Mucosa of rectum (tissue), 2 donors: ENCODE data around the gene FAM53B.

Experiments used
- H3K27ac ChIP-seq, 2 donors: one replicate each; pipeline ENCODE4 v1.7.0; 2013; ENCODE audit warnings: inconsistent platforms in 2 of 2, low read depth in 2 of 2, low read length in 2 of 2
- H3K27me3 ChIP-seq, 2 donors: one replicate each; pipeline ENCODE4 v1.7.0; 2013; ENCODE audit warnings: low read length in 2 of 2; ENCODE audit not compliant: control insufficient read depth in 2 of 2, insufficient read depth in 2 of 2
- H3K36me3 ChIP-seq, 2 donors: one replicate each; pipeline ENCODE4 v1.7.0; 2013; ENCODE audit warnings: low read length in 2 of 2; ENCODE audit not compliant: control insufficient read depth in 2 of 2, insufficient read depth in 2 of 2
- H3K4me1 ChIP-seq, 2 donors: one replicate each; pipeline ENCODE4 v1.7.0; 2013; ENCODE audit warnings: low read length in 2 of 2, mild to moderate bottlenecking in 1 of 2; ENCODE audit not compliant: control insufficient read depth in 2 of 2, insufficient read depth in 2 of 2
- H3K4me3 ChIP-seq, 2 donors: one replicate each; pipeline ENCODE4 v1.7.0; 2013; ENCODE audit warnings: low read length in 2 of 2
- H3K9ac ChIP-seq, 2 donors: one replicate each; pipeline ENCODE4 v1.7.0; 2013; ENCODE audit warnings: low read length in 2 of 2, low read depth in 1 of 2, mild to moderate bottlenecking in 1 of 2
- H3K9me3 ChIP-seq, 2 donors: one replicate each; pipeline ENCODE4 v1.7.0; 2013; ENCODE audit warnings: low read length in 2 of 2; ENCODE audit not compliant: control insufficient read depth in 2 of 2
- donor health status: healthy.
- donor health status: Normal muscosa, but diverticular disease.

The FAM53B gene

GRCh38 chr10:124691002-124691401 lies 53.2 kb downstream of the FAM53B start:
- no peaks in the 10 kb centered on the region for H3K27me3 ChIP-seq
- no peak overlapping the region for H3K27ac ChIP-seq
- no peak overlapping the region for H3K9ac ChIP-seq
- H3K36me3 ChIP-seq, result peaks cover 33 to 46% of the 10 kb centered on the region in 2 donors
- no peaks in the 10 kb centered on the region for H3K9me3 ChIP-seq
- H3K4me3 ChIP-seq, result no peak overlapping the region
- peaks cover 5 to 6% of the 10 kb centered on the region in 2 donors for H3K4me1 ChIP-seq

- Histone ChIP-seq H3K4me1 (peaks cover 3 to 6% of the 10 kb centered on the region in 2 donors), H3K27me3 (no peaks in the 10 kb centered on the region), H3K27ac (no peak overlapping the region), H3K36me3 (peaks cover 29 to 36% of the 10 kb centered on the region in 2 donors), H3K9me3 (no peaks in the 10 kb centered on the region), H3K9ac (no peak overlapping the region), H3K4me3 (no peak overlapping the region)
Measured at GRCh38 chr10:124689911-124690498, 54.2 kb downstream of the FAM53B start.

- Histone ChIP-seq H3K4me3 (no peak overlapping the region), H3K4me1 (peaks cover 3 to 6% of the 10 kb centered on the region in 2 donors), H3K27me3 (no peaks in the 10 kb centered on the region), H3K27ac (no peak overlapping the region), H3K9me3 (no peaks in the 10 kb centered on the region), H3K9ac (no peak overlapping the region), H3K36me3 (peaks cover 25 to 28% of the 10 kb centered on the region in 2 donors)
Measured at GRCh38 chr10:124688889-124689670, 55.1 kb downstream of the FAM53B start.

GRCh38 chr10:124688386-124688785 lies 55.8 kb downstream of the FAM53B start:
- H3K9me3 ChIP-seq, result no peaks in the 10 kb centered on the region
- no peak overlapping the region for H3K9ac ChIP-seq
- H3K36me3 ChIP-seq, result peaks cover 25% of the 10 kb centered on the region in 2 donors
- H3K27me3 ChIP-seq, result no peaks in the 10 kb centered on the region
- no peak overlapping the region for H3K27ac ChIP-seq
- no peak overlapping the region for H3K4me3 ChIP-seq
- peaks cover 3 to 11% of the 10 kb centered on the region in 2 donors for H3K4me1 ChIP-seq

- Histone ChIP-seq H3K4me3 (no peak overlapping the region), H3K9ac (no peak overlapping the region), H3K4me1 (peaks cover 3 to 12% of the 10 kb centered on the region in 2 donors)
Measured at GRCh38 chr10:124686707-124687376, 57.3 kb downstream of the FAM53B start.

GRCh38 chr10:124685261-124685660 lies 58.9 kb downstream of the FAM53B start:
- Histone ChIP-seq H3K27ac (peak overlapping the region in 1 of 2 donors; percentile 0), H3K4me3 (no peak overlapping the region), H3K36me3 (peaks cover 38 to 45% of the 10 kb centered on the region in 2 donors), H3K9me3 (no peaks in the 10 kb centered on the region), H3K27me3 (no peaks in the 10 kb centered on the region), H3K4me1 (peaks cover 3 to 18% of the 10 kb centered on the region in 2 donors), H3K9ac (no peak overlapping the region)

More at GRCh38 chr10:124686707-124687376, 57.3 kb downstream of the FAM53B start:
- Histone ChIP-seq H3K9me3 (no peaks in the 10 kb centered on the region), H3K27ac (peak overlapping the region; percentile 48 to 59), H3K36me3 (peaks cover 29 to 30% of the 10 kb centered on the region in 2 donors), H3K27me3 (no peaks in the 10 kb centered on the region)

GRCh38 chr10:124683814-124684213 lies 60.4 kb downstream of the FAM53B start:
- no peaks in the 10 kb centered on the region for H3K9me3 ChIP-seq
- H3K4me1 ChIP-seq, result peaks cover 3 to 18% of the 10 kb centered on the region in 2 donors
- H3K27ac ChIP-seq, result peak overlapping the region; percentile 5 to 25
- no peaks in the 10 kb centered on the region for H3K27me3 ChIP-seq
- no peak overlapping the region for H3K4me3 ChIP-seq
- H3K36me3 ChIP-seq, result peaks cover 37 to 44% of the 10 kb centered on the region in 2 donors
- no peak overlapping the region for H3K9ac ChIP-seq

- Histone ChIP-seq H3K27ac (no peak overlapping the region), H3K4me1 (peaks cover 19 to 30% of the 10 kb centered on the region in 2 donors), H3K9ac (no peak overlapping the region)
Measured at GRCh38 chr10:124681626-124682552, 62.3 kb downstream of the FAM53B start.

GRCh38 chr10:124681091-124681490 lies 63.1 kb downstream of the FAM53B start:
- H3K27me3 ChIP-seq, result no peaks in the 10 kb centered on the region
- no peaks in the 10 kb centered on the region for H3K9me3 ChIP-seq
- H3K4me1 ChIP-seq, result peaks cover 21 to 27% of the 10 kb centered on the region in 2 donors
- peak overlapping the region in 1 of 2 donors; percentile 23 for H3K27ac ChIP-seq
- H3K36me3 ChIP-seq, result peaks cover 36 to 53% of the 10 kb centered on the region in 2 donors
- H3K9ac ChIP-seq, result no peak overlapping the region
- H3K4me3 ChIP-seq, result no peak overlapping the region

More at GRCh38 chr10:124681626-124682552, 62.3 kb downstream of the FAM53B start:
- Histone ChIP-seq H3K27me3 (no peaks in the 10 kb centered on the region), H3K9me3 (no peaks in the 10 kb centered on the region), H3K36me3 (peaks cover 36 to 52% of the 10 kb centered on the region in 2 donors), H3K4me3 (no peak overlapping the region)
